CD4-positive, alpha-beta T cell treated with Interleukin-10 for 1 hour (primary cell): ENCODE results near the gene GLRA2.
A peak's percentile ranks its signal among the peaks of the same experiment; 100 is the strongest.
"Not testable (repeated sequence)": the region's sequence is repeated elsewhere in the genome, so short reads cannot be mapped to it uniquely, and the experiment has no call there.

ENCODE experiments used
- DNase-seq: peaks from one replicate; pipeline ENCODE4 v3.0.0-alpha.2; 2020

GLRA2 gene

DNA sequence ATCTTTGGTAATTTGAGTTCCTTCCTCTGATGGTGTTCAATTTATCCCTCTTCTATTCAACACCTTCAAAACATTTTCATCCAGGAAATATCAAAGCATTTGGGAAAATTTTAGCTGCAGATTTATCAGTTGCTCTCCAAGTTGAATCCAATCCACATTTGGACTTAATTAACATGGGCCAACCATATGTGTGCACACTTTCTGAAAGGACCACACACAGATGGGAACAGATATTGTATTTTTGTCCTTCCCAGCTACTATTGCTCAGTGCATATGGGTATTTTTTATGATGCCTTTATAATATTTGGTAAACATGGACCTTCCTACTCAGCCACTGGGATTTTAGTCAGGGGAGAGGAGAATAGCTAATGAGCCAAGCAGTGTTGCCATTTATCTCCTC, 65.2 kb downstream of the GLRA2 start:
- DNase-seq, result no peak

DNA sequence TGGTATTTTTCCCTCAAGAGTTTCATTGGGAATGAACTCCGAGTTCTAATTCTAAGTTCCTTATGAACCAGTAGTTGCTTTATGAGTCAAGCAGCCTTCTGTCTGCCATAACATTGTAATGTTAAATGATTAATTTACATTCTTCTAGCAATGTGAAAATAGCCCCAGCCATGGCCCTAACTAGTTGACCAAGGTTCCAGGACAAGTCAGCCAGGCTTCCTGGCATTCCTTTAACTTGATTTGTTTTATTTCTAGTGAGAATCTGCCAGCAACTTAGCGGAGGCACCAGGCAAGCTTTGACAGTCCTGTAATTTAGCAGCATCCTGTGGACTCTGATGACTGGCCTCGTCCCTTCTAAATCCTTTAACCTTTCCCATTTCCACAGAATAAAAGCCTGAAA, 69.0 kb downstream of the GLRA2 start:
- DNase-seq, result no peak

DNA sequence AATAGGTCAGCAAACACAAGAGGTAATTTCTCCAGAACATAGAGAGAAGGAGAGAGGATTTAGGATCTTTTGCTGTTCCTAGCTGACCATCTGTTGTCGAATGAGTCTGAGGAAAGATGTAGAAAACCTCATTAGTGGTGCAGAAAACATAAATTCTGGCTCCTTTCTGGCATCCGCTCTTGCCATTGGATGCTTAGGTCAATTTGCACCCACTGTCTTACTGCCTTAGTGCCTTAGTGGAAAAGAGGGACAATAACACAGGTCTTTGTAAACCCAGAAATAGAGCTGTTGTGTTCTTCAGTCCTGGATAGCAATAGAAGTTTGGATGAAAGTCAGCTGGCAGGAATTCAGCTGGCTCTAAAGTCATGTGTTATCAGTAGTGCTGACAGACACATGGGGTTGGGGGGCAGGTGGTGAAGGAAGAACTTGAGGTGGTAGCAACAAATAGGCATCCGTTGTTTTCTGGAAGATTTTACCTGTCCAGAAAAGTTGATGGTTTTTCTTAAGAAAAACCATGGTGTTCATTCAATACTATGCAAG, 78.2 kb downstream of the GLRA2 start:
- no peak for DNase-seq

DNA sequence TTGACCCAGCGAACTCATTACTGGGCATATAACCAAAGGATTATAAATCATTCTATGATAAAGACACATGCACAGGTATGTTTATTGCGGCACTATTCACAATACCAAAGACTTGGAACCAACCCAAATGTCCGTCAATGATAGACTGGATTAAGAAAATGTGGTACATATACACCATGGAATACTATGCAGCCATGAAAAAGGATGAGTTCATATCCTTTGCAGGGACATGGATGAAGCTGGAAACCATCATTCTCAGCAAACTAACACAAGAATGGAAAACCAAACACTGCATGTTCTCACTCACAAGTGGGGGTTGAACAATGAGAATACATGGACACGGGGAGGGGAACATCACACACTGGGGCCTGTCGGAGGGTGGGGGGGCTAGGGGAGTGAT, 83.1 kb downstream of the GLRA2 start:
- DNase-seq, result not testable (repeated sequence)

DNA sequence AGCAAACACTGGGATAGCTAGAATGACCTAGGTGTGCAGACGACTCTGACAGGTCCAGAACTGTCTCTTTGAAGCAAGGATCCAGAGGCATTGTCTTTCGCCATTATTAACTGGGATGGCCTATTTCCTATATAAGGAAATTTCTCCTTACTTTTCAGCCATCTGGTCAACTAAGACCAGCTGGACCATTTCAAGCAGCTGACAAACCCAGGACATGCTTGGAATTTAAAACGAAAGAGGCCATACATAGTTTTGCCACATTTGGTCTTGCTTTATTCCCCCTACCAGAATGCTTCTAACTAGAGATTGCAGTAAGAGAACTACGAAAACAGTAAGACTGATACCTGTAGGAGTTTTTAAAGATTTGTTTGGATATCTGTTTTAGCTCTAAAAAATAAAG, 87.0 kb downstream of the GLRA2 start:
- no peak for DNase-seq

DNA sequence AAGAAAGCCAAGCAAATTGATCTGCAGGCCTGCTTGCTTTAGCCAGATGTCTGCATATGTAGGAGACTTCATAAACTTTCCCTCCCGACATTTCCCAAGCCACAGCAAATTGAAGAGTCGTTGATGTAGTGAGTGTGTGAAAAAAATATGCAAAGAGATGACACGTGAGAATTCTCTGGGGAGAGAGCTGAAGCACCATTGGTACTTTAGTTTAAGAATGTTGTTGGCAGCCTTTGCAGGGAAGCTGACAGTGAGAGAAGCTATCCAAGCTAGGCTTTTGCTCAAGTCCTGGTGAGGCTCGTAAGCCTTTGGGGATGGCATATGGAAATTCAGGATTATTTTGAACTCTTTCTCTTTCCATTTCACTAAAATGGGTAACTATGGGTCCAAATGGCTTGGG, 87.5 kb downstream of the GLRA2 start:
- DNase-seq, result no peak

DNA sequence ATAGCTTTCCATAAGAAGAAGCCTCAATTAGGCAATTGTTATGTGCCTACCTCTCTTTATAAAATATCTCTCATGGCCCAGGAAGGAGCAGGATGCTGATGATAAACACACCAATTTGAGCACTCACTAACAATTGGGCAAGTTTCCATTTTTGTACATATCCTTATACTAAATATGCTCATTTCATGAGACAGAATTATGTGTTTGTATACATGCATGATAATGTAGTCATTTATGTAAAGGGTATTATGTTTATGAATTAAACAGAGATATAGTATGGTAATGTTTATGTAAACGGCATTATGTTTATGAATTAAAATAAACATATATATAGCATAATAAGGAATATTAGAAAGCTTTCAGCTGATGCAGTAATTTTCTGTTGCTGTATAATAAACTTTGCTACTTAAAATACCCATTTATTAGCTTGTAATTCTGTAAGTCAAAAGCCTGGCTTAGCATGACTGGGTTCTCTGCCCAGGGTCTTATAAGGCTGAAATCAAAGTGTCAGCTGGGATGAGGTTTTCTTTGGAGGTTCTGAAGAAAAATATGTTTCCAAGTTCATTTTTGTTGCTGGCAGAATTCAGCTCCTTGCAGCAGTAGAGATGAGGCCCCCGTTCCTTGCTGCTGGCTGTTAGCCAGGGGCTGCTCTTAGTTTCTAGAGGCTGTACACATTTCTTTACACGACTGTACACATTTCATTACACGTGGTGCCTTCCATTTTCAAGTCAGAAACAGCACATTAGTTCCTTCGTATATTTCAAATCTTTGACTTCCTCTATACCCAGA, 89.0 kb downstream of the GLRA2 start:
- no peak for DNase-seq

DNA sequence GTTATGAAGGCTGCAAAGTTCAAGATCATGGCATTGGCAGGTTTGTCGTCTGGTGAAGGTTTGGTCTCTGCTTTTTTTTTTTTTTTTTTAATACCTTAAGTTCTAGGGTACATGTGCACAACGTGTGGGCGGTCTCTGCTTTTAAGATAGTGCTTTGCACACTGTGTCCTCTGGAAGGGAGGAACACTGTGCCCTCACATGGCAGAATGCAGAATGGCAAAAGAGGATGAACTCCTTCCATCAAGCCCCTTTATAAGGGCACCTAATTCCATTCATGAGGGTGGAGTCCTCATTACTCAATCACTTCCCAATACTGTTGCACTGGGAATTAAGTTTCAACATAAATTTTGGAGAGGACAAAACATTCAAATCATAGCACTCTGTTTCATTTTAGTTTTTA, 101.4 kb downstream of the GLRA2 start:
- no peak for DNase-seq

DNA sequence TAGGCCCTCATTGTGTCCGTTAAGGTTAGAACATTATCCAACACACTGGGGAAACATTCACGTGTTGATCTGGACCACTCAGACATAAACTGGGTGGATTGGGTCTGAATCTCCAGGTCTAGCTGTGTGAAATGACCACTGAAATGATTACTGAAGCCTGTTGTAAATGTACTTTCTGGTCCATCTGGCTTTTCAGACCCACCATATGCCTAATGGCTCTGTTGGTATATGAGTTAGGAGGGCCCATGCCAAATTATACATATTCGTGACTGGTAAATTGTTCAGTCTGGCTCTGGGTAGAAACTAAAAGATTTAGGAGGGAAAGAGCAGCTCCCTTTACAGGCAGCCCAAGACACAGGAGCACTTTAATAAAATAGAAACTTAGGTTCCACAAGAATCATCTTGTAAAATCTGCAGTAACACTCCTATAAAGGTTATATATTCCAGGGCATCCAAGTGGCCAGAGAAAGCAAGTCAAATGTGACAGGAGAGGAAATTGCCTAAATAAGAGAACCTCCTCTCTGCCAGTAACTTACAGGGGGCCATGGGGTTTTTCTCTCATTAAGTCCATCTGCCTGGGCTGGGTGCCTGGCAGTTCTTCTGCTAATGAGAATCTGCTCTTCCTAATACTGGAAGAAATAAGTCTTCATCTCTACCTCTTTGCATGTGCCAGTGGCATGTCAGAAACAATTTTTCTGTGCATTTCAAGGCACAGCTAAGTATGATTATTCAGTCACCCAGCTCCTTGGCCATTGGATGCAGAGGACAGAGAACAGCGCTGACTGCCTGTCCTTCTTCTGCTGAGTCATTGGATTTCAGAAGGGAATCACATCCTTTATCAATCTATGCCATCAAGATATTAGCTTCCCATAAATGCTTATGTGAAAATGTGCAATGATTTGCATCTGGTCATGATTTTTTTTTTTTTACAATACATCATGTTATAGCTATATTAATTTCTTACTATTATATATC, 112.6 kb downstream of the GLRA2 start:
- DNase-seq, result no peak

DNA sequence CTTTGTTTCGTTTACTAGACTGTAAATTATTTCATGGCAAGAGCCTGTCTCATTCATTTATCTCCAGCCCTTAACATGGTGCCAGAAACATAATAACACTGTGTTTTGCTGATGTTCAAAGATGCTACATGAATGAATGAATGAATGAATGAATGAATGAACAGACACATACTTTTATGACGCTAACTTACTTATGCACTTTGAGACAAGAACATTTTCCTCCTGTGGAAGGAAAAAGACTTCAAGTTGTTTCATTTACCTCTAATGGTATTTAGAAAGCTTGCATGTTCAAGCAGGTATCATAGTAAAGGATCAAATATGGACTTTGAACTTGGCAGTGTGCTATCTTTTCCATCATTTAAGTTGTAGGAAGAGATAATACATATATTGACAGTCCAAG, 131.6 kb downstream of the GLRA2 start:
- no peak for DNase-seq

DNA sequence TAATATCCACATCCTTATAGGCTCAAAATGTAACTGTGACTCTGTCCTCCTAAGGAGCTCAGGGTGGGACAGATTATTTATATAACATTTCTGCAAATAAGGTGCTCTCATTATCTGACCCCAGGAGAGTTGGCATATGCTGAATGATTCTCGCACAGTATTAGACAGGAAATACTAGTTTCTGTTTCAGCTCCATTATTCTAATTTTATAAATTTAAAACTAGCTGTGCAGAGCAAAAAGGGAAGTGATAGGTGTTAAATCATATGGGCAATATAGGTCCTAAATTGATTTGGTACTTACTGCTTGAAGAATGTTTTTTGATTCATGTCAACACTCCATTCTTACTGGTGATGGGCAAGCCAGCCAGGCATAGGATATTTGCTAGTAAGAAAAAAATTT, 141.5 kb downstream of the GLRA2 start:
- DNase-seq, result no peak

DNA sequence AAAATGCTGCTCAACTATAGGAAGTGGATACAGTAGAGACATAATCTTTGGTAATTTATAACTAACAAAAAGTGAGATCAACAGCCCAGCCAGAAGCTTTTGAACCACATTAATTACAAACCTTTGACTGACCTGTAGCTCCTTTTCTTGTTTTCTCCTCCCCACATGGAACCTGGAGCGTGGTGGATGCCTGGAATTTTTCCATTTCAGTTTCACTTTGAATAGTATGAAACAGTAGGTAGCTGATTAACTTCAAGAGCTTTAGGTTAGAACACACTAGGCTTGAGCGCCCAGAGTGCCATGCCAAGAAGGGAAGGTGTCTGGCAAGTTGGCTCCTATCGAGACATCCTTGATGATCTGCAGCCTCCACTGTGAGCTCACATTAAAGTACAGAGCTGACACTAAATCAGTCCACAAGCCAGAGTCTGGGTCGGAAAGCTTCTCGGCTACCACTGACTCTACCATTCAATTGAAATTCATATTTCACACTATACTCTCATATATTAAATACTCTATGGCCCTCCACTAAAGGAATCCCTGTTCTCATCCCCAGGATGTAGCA, 143.4 kb downstream of the GLRA2 start:
- DNase-seq, result no peak

DNA sequence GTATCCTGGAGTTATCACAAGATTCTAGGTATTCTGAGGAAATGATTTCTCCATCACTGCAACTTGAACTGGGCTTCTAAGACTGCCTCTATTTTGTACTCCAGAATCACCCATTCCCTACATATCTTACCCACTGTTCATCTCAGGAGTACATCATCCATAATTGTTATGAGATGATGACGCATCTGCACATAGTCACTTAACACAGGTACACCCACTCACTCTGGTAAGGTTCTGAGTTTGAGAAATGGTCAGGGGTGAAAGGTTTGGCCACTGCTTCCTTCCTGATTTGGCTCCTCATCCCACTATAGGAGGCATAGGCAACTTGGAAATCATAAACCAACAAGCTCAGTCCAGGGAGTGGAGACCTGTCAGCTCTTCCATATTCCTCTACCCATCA, 143.9 kb downstream of the GLRA2 start:
- DNase-seq, result no peak

DNA sequence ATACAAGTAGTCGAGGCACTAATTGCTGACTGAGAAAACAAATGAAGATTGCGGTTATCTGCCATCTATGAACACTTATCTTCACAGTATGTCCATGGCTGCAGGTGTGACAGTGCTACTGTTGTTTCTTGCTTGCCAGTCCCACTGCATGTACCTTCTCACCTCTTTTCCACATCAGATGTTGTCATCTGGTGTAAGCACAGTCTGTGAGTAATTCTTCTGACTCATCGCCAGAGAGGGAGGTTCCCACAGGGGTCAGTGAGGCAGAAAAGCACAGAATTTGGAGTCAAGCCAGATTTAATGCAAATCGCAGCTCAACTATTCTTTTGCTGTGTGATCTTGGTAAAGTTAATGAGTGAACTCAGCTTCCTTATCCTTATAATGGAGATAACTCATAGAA, 144.4 kb downstream of the GLRA2 start:
- DNase-seq, result no peak

DNA sequence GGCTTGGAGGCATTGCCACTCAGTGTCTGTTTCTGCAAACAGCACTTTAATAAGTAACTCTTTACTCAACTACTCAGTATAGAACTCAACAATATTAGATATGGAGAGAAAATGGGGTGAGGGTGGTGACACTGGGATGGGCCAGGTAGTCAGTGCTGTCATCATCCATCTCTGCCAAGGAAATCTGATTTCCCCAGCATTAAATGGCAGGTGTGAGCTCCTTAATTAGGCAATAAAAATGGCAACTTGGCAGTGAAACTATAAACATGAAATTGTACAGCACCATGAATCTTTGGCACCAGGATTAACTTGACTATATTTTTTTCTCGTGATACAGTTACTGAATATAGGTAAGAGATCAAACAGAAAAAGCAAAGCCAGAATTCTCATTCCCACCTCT, 146.2 kb downstream of the GLRA2 start:
- DNase-seq, result no peak

DNA sequence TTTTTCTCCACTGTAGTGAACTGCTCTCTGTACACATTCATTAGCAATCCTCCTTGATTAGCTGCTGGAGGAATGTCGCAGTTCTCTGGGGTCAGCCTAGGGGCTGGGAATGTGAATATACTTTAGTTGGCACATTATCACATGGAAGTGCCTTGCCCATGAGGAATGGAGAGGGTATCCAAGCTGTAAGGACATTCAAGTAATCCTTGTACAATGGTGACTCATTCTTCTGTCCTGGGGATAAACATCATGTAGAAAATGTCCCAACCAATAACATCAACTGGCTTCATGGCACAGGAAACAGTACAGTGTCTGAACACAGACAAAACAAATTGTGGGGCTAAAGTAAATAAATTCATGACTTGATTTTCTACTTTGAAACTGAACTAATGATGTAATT, 147.1 kb downstream of the GLRA2 start:
- no peak for DNase-seq

DNA sequence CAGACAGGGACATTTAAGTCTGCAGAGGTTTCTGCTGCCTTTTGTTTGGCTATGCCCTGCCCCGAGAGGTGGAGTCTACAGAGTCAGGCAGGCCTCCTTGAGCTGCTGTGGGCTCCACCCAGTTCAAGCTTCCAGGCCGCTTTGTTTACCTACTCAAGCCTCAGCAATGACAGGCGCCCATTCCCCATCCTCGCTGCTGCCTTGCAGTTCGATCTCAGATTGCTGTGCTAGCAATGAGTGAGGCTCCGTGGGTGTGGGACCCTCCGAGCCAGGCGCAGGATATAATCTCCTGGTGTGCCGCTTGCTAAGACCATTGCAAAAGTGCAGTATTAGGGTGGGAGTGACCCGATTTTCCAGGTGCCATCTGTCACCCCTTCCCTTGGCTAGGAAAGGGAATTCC, 159.0 kb downstream of the GLRA2 start:
- not testable (repeated sequence) for DNase-seq

DNA sequence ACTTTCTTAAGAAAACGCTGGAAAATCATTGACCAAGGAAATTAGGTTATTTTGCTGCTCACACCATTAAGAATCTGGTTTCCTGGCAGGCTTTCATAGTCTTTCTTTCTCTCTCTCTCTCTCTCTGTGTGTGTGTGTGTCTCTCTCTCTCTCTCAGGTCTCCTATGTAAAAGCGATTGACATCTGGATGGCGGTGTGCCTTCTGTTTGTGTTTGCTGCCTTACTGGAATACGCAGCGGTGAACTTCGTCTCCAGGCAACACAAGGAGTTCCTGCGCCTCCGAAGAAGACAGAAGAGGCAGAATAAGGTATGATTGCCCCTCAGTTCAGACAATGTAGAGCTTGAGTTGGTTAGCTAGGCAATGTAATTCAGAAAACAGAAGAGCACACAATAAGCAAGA, 161.2 kb downstream of the GLRA2 start:
- DNase-seq, result no peak

DNA sequence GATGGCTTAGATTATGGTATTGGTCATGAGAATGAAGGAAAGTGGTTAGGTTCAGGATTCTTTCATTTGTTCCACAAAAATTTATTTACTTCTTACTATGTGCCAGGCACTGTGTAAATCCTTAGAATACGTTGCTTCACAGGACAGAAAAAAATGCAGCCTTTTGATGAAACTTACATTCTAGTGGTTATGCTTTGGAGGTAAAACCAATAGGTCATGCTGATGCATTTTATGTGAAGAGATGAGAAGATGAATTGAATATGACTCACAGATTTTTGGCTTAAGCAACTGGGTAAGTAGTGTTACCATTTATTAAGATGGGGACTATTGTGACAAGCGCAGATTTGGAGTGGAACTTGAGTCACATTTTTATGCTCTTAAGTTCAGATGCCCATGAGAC, 165.3 kb downstream of the GLRA2 start:
- DNase-seq, result no peak

DNA sequence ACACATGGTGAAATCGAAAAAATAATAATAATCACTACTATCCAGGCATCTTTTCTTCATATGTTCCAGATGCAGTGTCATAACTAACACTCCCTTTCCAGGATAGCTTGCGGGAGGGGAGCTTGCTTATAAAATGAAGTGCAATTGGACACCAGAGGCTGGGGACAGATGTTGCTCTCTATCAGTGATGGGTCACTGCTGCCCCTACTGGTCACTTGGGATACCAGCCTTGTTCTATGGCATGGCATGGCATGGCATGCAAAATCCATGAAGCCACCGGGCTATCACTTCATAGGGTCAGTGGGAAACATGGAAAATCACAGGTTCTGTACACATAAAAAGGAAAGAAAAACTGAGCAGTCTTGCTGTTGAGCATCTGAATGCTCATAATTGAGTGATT, 168.1 kb downstream of the GLRA2 start:
- peak; percentile 8 for DNase-seq

DNA sequence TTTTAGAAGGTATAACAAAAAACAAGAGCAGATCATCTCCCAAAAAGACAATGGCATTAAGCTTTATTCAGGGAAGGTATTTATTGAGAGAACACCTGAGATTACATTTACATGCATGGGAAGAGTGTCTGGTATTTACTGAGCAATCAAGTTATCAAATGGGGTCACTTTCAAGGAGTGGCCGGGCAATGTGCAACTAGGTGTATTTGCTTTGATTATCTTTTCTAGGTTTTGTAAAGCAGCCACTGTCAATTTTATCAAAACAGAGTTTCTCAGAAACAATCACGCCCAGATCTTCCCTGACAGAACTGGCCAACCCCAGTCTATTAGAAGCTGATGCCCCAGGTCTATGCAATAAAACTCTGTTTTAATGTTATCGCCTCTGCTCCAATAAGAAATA, 169.5 kb downstream of the GLRA2 start:
- no peak for DNase-seq

DNA sequence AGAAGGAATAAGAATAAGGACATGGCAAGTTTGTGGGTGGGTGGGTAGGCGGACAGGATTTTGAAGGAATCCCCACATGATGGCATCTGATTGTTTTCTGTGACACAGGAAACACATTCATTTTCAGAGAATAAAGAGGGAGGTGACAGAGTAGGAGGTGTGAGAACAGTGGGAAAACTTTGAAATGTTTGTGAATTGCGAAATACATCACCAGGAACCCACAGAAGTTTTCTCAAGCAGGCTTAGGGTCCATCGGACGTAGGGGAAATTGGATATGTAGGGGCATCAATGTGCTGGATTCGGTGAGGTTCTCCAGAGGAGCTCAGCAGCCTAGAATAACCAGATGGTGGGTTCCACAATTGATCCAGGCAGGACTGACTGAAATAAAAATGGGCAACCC, 171.6 kb downstream of the GLRA2 start:
- DNase-seq, result no peak

DNA sequence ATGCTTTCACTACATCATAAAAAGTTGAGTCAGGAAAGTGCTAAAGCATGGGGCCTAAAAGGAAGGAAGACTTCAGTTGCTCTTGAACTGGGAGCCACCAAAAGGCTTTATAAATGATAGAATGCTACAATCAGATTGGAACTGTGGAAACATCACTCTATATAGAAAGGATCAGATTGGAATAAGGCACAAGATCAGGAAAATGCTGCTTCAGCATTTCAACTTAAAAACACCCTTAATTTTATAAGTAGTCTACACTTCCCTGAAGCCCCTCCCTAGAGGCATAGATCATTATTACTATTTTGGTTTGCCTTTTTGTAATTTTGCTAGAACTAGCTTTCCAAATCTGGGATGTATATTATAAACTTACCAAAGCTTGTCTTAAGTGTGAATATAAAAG, 172.8 kb downstream of the GLRA2 start:
- DNase-seq, result no peak

DNA sequence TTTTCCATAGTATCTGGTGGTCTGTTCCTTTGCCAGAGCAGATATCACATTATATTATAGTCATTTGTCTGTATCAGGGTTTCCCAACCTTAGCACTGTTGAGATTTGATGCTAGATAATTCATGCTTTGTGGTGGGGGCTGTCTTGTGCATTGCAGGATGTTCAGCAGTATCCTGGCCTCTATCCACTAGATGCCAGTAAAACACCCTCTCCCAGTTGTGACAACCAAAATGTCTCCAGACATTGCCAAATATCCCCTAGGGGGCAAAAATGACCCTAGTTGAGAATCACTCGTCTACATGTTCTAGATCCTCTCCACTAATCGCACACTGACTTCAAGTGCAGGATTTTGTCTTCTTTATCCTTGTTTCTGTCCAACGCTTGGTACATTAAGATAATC, 182.8 kb downstream of the GLRA2 start:
- no peak for DNase-seq
